H1 (cell line): ENCODE measurements around the gene MATR3. TPM values are rescaled to one million over a fixed set of nuclear protein-coding genes. Genes with fewer than 3 reads are reported as not detected.

Experiments
- CTCF ChIA-PET: fragments of 300-600 bp; sonication (Branson Sonifier 250); formaldehyde crosslinking; loops from one replicate; lab custom pipeline; 2021; ENCODE audit not compliant: partially characterized antibody; lab: Charles Lee
- POLR2A ChIA-PET: fragments of 300-600 bp; sonication (Branson Sonifier 250); formaldehyde crosslinking; loops from one replicate; lab custom pipeline; 2021; ENCODE audit warnings: inconsistent platforms; ENCODE audit not compliant: partially characterized antibody; lab: Charles Lee
- DNase-seq, 2 experiments: peaks; one replicate each; pipeline versions ENCODE4 v3.0.0 to v3.0.0-alpha.2; 2010 to 2022; ENCODE audit warnings: low spot score in 2 of 2, low read depth in 1 of 2, mixed read lengths in 1 of 2
- FAIRE-seq: peaks from 2 replicates; lab custom pipeline; 2011; peaks lifted over from hg19 to GRCh38; lab: Jason Lieb, UNC
- H2AFZ ChIP-seq: 2 replicates; pipeline ENCODE4 v1.8.1; 2012; ENCODE audit warnings: low read length, inconsistent platforms
- H2AK5ac ChIP-seq: 2 replicates; pipeline ENCODE4 v1.6.1; 2013; ENCODE audit warnings: low read depth, low read length
- H2BK120ac ChIP-seq: replicated peaks from 2 replicates; pipeline ENCODE3; 2013; ENCODE audit warnings: low read depth, low read length, inconsistent platforms
- H2BK12ac ChIP-seq: 2 replicates; pipeline ENCODE4 v1.6.1; 2013; ENCODE audit warnings: low read depth, low read length
- H2BK15ac ChIP-seq: 2 replicates; pipeline ENCODE4 v1.6.1; 2013; ENCODE audit warnings: low read length
- H2BK20ac ChIP-seq: 2 replicates; pipeline ENCODE4 v1.6.1; 2013; ENCODE audit warnings: low read length
- H2BK5ac ChIP-seq: 2 replicates; pipeline ENCODE4 v1.6.1; 2013; ENCODE audit warnings: low read depth, low read length
- H3K14ac ChIP-seq: 2 replicates; pipeline ENCODE4 v1.6.1; 2013; ENCODE audit warnings: inconsistent platforms; ENCODE audit not compliant: insufficient read length
- H3K18ac ChIP-seq: 2 replicates; pipeline ENCODE4 v1.6.1; 2013; ENCODE audit warnings: low read length; ENCODE audit errors: extremely low read depth
- H3K23ac ChIP-seq: 2 replicates; pipeline ENCODE4 v1.6.1; 2013; ENCODE audit warnings: inconsistent platforms; ENCODE audit not compliant: insufficient read length
- H3K23me2 ChIP-seq: 2 replicates; pipeline ENCODE4 v1.6.1; 2013; ENCODE audit warnings: low read depth, low read length
- H3K27ac ChIP-seq: 2 replicates; pipeline ENCODE4 v1.6.1; 2011; ENCODE audit warnings: low read depth, low read length, inconsistent platforms
- H3K27me3 ChIP-seq, 4 experiments: replicated peaks in 1 of 4; 1 replicate in 1 of 4; 2 replicates in 3 of 4; pipeline versions ENCODE4 v1.6.1 to v1.8.1; 2011 to 2013; ENCODE audit warnings: low read length in 3 of 4, mild to moderate bottlenecking in 3 of 4, inconsistent platforms in 2 of 4, mixed read lengths in 2 of 4, moderate library complexity in 1 of 4; ENCODE audit not compliant: control insufficient read depth in 3 of 4, insufficient read depth in 3 of 4; ENCODE audit errors: extremely low read depth in 1 of 4
- H3K36me3 ChIP-seq, 4 experiments: 2 replicates each; pipeline versions ENCODE4 v1.6.1 to v1.8.1; 2011 to 2013; ENCODE audit warnings: mild to moderate bottlenecking in 4 of 4, low read length in 3 of 4, moderate library complexity in 2 of 4, control low read depth in 1 of 4, inconsistent platforms in 1 of 4; ENCODE audit not compliant: insufficient read depth in 4 of 4, control insufficient read depth in 2 of 4
- H3K4ac ChIP-seq: replicated peaks from 2 replicates; pipeline ENCODE3; 2013; ENCODE audit warnings: low read length, low read depth, mixed read lengths, inconsistent platforms; ENCODE audit not compliant: insufficient read length
- H3K4me1 ChIP-seq, 4 experiments: replicated peaks in 1 of 4; 1 replicate in 1 of 4; 2 replicates in 3 of 4; pipeline versions ENCODE4 v1.6.1 to v1.8.1; 2011 to 2013; ENCODE audit warnings: low read length in 3 of 4, inconsistent platforms in 2 of 4, mixed read lengths in 1 of 4; ENCODE audit not compliant: insufficient read depth in 4 of 4, control insufficient read depth in 3 of 4
- H3K4me2 ChIP-seq, 2 experiments: 2 replicates each; pipeline versions ENCODE4 v1.6.1 to v1.8.1; 2011 to 2013; ENCODE audit warnings: low read depth in 2 of 2, low read length in 2 of 2, control low read depth in 1 of 2, inconsistent platforms in 1 of 2, mild to moderate bottlenecking in 1 of 2; ENCODE audit not compliant: insufficient read depth in 1 of 2
- H3K4me3 ChIP-seq, 4 experiments: fragments of 200-600, 300-600 bp in 1 of 4; sonication (generic), shearing (Covaris generic), sonication (Bioruptor Twin) in 1 of 4; 2 replicates each; pipeline versions ENCODE4 v1.5.1 to v1.8.1; 2011 to 2016; ENCODE audit warnings: low read length in 4 of 4, low read depth in 3 of 4, control low read depth in 2 of 4, inconsistent platforms in 2 of 4, mild to moderate bottlenecking in 2 of 4, mixed read lengths in 1 of 4, moderate library complexity in 1 of 4; ENCODE audit not compliant: insufficient read depth in 2 of 4; ENCODE audit errors: extremely low read depth in 1 of 4
- H3K56ac ChIP-seq: replicated peaks from 2 replicates; pipeline ENCODE3; 2013; ENCODE audit warnings: low read depth, mild to moderate bottlenecking, mixed read lengths, low read length, inconsistent platforms; ENCODE audit not compliant: insufficient read length
- H3K79me1 ChIP-seq: 2 replicates; pipeline ENCODE4 v1.6.1; 2013; ENCODE audit warnings: low read depth, low read length, control low read depth
- H3K79me2 ChIP-seq, 2 experiments: 2 replicates each; pipeline versions ENCODE4 v1.6.1 to v1.8.1; 2012 to 2013; ENCODE audit warnings: low read length in 2 of 2, mild to moderate bottlenecking in 2 of 2, inconsistent platforms in 1 of 2; ENCODE audit not compliant: insufficient read depth in 2 of 2, control insufficient read depth in 1 of 2
- H3K9ac ChIP-seq, 4 experiments: replicated peaks in 1 of 4; 1 replicate in 1 of 4; 2 replicates in 3 of 4; pipeline versions ENCODE4 v1.6.1 to v1.8.1; 2011 to 2013; ENCODE audit warnings: low read depth in 3 of 4, low read length in 3 of 4, control low read depth in 2 of 4, mild to moderate bottlenecking in 2 of 4, moderate library complexity in 2 of 4, inconsistent platforms in 1 of 4; ENCODE audit errors: extremely low read depth in 1 of 4
- H3K9me3 ChIP-seq, 2 experiments: 2 replicates each; pipeline versions ENCODE4 v1.6.1 to v1.8.1; 2012 to 2013; ENCODE audit warnings: mild to moderate bottlenecking in 2 of 2, moderate library complexity in 2 of 2, control low read depth in 1 of 2, inconsistent platforms in 1 of 2, low read depth in 1 of 2, low read length in 1 of 2, mixed read lengths in 1 of 2; ENCODE audit not compliant: insufficient read depth in 2 of 2
- H4K20me1 ChIP-seq, 2 experiments: replicated peaks in 1 of 2; 2 replicates each; pipeline versions ENCODE3 to v1.8.1; 2011 to 2013; ENCODE audit warnings: inconsistent platforms in 2 of 2, low read length in 2 of 2, mild to moderate bottlenecking in 1 of 2; ENCODE audit not compliant: insufficient read depth in 2 of 2, control insufficient read depth in 1 of 2
- H4K5ac ChIP-seq: 2 replicates; pipeline ENCODE4 v1.6.1; 2013; ENCODE audit warnings: low read length, low read depth, mixed read lengths, inconsistent platforms; ENCODE audit not compliant: insufficient read length
- H4K8ac ChIP-seq: 2 replicates; pipeline ENCODE4 v1.8.0; 2013; ENCODE audit warnings: mild to moderate bottlenecking, moderate library complexity, low read length, inconsistent platforms; ENCODE audit not compliant: insufficient read depth; ENCODE audit errors: extremely low read depth
- H4K91ac ChIP-seq: replicated peaks from 2 replicates; pipeline ENCODE3; 2013; ENCODE audit warnings: low read length, mixed read lengths, inconsistent platforms; ENCODE audit not compliant: insufficient read length
- CREB1 ChIP-seq: IDR thresholded peaks from 2 replicates; pipeline ENCODE4 v1.6.1; 2012; ENCODE audit warnings: inconsistent platforms
- CTCF ChIP-seq, 3 experiments: IDR thresholded peaks; 1 replicate in 2 of 3; 2 replicates in 1 of 3; pipeline versions ENCODE4 v1.5.1 to v1.6.1; 2011; ENCODE audit warnings: low read length in 3 of 3, mild to moderate bottlenecking in 3 of 3, inconsistent platforms in 2 of 3, low read depth in 1 of 3, moderate library complexity in 1 of 3; ENCODE audit not compliant: insufficient read depth in 1 of 3; ENCODE audit errors: control extremely low read depth in 1 of 3
- E2F6 ChIP-seq: IDR thresholded peaks from 2 replicates; pipeline ENCODE4 v1.6.1; 2012; ENCODE audit warnings: inconsistent platforms
- GABPA ChIP-seq: IDR thresholded peaks from 2 replicates; pipeline ENCODE4 v1.6.1; 2011; ENCODE audit warnings: mild to moderate bottlenecking, low read length, moderate library complexity, borderline replicate concordance; ENCODE audit not compliant: insufficient read depth
- MAFK ChIP-seq: IDR thresholded peaks from 2 replicates; pipeline ENCODE4 v1.6.1; 2012; ENCODE audit warnings: low read depth, mild to moderate bottlenecking, improper control_type of control experiment, low read length
- POU5F1 ChIP-seq: IDR thresholded peaks from 2 replicates; pipeline ENCODE4 v1.6.1; 2011; ENCODE audit warnings: low read depth, mild to moderate bottlenecking, low read length, moderate library complexity
- RAD21 ChIP-seq, 2 experiments: IDR thresholded peaks in 1 of 2; conservative IDR thresholded peaks in 1 of 2; 2 replicates each; pipeline ENCODE4 v1.6.1; 2011; ENCODE audit warnings: low read depth in 2 of 2, low read length in 2 of 2, improper control_type of control experiment in 1 of 2, inconsistent platforms in 1 of 2, mild to moderate bottlenecking in 1 of 2, moderate library complexity in 1 of 2
- TCF12 ChIP-seq: IDR thresholded peaks from 2 replicates; pipeline ENCODE4 v1.6.1; 2011; ENCODE audit warnings: low read depth, mild to moderate bottlenecking, low read length
- WGBS, 2 experiments: shearing (Covaris generic) in 1 of 2; methylation state at CpG; one replicate each; pipeline versions ENCODE4 v1.1.6 to v1.1.7; 2013 to 2015; ENCODE audit warnings: low lambda C conversion rate in 2 of 2, mixed read lengths in 2 of 2, inconsistent platforms in 1 of 2, low coverage in 1 of 2, missing lambda C conversion rate in 1 of 2; ENCODE audit not compliant: insufficient replicate concordance in 2 of 2, insufficient coverage in 1 of 2, insufficient read length in 1 of 2; ENCODE audit errors: extremely low coverage in 1 of 2, missing lambda C conversion rate in 1 of 2; 5-methylcytosine and 5-hydroxymethylcytosine counted together
- polyA plus RNA-seq, 7 experiments: library from polyadenylated mRNA; depleted of rRNA in 3 of 7; stranded (reverse) in 5 of 7; unstranded in 2 of 7; fragments of >200 nt in 5 of 7; fragments of 200-250 nt in 2 of 7; gene quantifications; 1 replicate in 5 of 7; 2 replicates in 1 of 7; 4 replicates in 1 of 7; pipeline versions ENCODE4 v1.2.1 to v1.2.3, GENCODE V29; 2011 to 2013; ENCODE audit warnings: missing spikeins in 2 of 7, mixed read lengths in 2 of 7
- total RNA-seq: library from RNA; stranded (reverse); fragmentation: NEBNext Ultra II Directional; extraction: Animal tissue kit (Norgen Biotek cat#: 25700); gene quantifications from 2 replicates; pipeline ENCODE4 v1.2.1, GENCODE V29; 2021

The MATR3 gene
- total and polyA plus RNA-seq, 2 of the 8 experiments (the other 6 are each of a cell fraction or from before 2014, with no cell fraction given): 116 to 389 TPM

- H3K23me2 ChIP-seq: peaks cover 2% of the 10 kb centered on the region; the same call in 1 of the 2 replicates
- no peak overlapping the region for H3K9ac ChIP-seq
- H4K8ac ChIP-seq: no peak overlapping the region
- H4K91ac ChIP-seq: no peak overlapping the region
- H3K4me3 ChIP-seq: no peak overlapping the region
- ChIA-PET CTCF (interaction anchor here (0.7 to 1.3 kb wide), 10 partner anchors 12 to 627 kb away, joined by 3 to 5 read pairs (median 3); no protein-coding TSS in a partner anchor), POLR2A (interaction anchor here (1.3 to 51.1 kb wide), 4 partner anchors 8 to 38 kb away, joined by 4 to 1766 read pairs (median 12); partner anchors contain the start of gene MATR3)
- H2AK5ac ChIP-seq: no peak overlapping the region
- H3K79me1 ChIP-seq: no peaks in the 10 kb centered on the region
- H3K27ac ChIP-seq: no peak overlapping the region
- no peak overlapping the region for H4K5ac ChIP-seq
- no peak overlapping the region for H2BK15ac ChIP-seq
- WGBS, 2 experiments: 90% methylated on average over 5 of the region's 5 CpGs; no CpG with 5 or more reads in 1 of the 2 experiments
- H3K4me1 ChIP-seq: peaks cover 8 to 13% (median 10%) of the 10 kb centered on the region in 4 experiments
- no peak for DNase-seq
- no peak overlapping the region for H2BK12ac ChIP-seq
- H2BK20ac ChIP-seq: no peak overlapping the region
- no peak overlapping the region for H3K56ac ChIP-seq
- no peaks in the 10 kb centered on the region for H3K9me3 ChIP-seq
- H2AFZ ChIP-seq: no peak overlapping the region
- H3K4me2 ChIP-seq: no peak overlapping the region
- H3K14ac ChIP-seq: no peak overlapping the region
- H4K20me1 ChIP-seq: no peaks in the 10 kb centered on the region
- H2BK120ac ChIP-seq: no peak overlapping the region
- H3K4ac ChIP-seq: no peak overlapping the region
- no peaks in the 10 kb centered on the region for H3K27me3 ChIP-seq
- no peak overlapping the region for H3K18ac ChIP-seq
- no peak overlapping the region for H3K23ac ChIP-seq
- H3K36me3 ChIP-seq: no peaks in the 10 kb centered on the region
- no peak for FAIRE-seq
- H2BK5ac ChIP-seq: no peak overlapping the region
- no peaks in the 10 kb centered on the region; a peak in 1 of 4 replicates for H3K79me2 ChIP-seq
- TF ChIP-seq POU5F1 (no peak), E2F6 (no peak), CREB1 (no peak), MAFK (no peak), CTCF (IDR thresholded peaks at IDR 0.05; ENCODE audit: control extremely low read depth in 1 of 3, insufficient read depth in 1 of 3, low read depth in 1 of 3, low read length in 3 of 3) (peak in 1 of 3 experiments; percentile 37; a peak in 2 of 4 replicates), GABPA (no peak), RAD21 (IDR thresholded peaks at IDR 0.05 in 1 of 2, conservative IDR thresholded peaks at IDR 0.05 in 1 of 2; ENCODE audit: low read depth in 2 of 2, low read length in 2 of 2) (0 out of 4 replicates have a peak, but pooled peaks of 1 of the 2 experiments have one; percentile 11), TCF12 (no peak)
These were observed 25.0 kb upstream of the MATR3 start for GRCh38 chr5:139268364-139269202.
